ENCODE data around the gene MLST8. TPM values are rescaled to one million over a fixed set of nuclear protein-coding genes. Genes with fewer than 3 reads are reported as not detected.

Gene MLST8
- polyA plus RNA-seq, 1 experiment, result 62.7 TPM

DNA sequence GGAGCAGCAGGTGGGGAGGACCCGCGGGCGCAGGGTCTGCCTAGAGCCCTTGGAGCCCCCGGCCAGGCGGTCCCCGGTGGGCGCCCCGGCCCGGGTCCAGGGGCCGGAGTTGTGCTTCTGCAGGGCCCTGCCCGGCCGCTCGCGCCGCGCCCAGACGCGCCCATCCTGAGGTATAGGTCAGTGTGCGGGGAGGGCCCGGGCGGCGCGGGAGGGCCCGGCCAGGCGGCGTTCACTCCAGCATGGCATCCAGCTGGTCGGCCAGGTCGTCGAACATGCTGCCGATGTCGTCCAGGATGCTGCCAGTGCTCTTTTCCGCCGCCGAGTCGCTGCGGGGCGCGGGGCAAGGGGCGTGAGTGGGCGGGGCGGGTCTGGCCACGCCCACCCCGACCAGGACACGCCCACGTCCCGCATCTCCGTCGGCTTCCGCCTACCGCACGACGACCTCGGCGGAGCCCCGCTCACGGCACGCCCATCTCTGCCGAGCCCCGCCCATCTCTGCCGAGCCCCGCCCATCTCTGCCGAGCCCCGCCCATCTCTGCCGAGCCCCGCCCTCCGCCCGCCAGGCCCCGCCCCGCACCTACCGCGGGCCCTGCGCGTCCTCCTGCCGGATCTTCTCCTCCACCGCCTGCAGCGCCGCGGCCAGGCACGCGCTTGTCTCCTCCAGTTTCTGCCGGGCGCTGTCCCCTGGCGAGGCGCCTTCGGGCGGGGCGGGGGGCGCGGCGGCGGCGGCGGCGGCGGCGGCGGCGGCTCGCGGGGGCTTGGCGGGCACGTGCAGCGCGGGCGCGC is 26.7 kb upstream of the MLST8 start:
- TF ChIP-seq, protein P1, sequence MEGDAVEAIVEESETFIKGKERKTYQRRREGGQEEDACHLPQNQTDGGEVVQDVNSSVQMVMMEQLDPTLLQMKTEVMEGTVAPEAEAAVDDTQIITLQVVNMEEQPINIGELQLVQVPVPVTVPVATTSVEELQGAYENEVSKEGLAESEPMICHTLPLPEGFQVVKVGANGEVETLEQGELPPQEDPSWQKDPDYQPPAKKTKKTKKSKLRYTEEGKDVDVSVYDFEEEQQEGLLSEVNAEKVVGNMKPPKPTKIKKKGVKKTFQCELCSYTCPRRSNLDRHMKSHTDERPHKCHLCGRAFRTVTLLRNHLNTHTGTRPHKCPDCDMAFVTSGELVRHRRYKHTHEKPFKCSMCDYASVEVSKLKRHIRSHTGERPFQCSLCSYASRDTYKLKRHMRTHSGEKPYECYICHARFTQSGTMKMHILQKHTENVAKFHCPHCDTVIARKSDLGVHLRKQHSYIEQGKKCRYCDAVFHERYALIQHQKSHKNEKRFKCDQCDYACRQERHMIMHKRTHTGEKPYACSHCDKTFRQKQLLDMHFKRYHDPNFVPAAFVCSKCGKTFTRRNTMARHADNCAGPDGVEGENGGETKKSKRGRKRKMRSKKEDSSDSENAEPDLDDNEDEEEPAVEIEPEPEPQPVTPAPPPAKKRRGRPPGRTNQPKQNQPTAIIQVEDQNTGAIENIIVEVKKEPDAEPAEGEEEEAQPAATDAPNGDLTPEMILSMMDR (IDR thresholded peaks at IDR 0.05; ENCODE audit: insufficient read depth, low read depth, low read length), result no peak
- ChIA-PET CTCF (no interaction called here), POLR2A (no interaction called here)
- DNase-seq (ENCODE audit: low read depth), result no peak
- no peak overlapping the region for H3K4me3 ChIP-seq (ENCODE audit: low read depth, low read length)
- no peaks in the 10 kb centered on the region for H3K27me3 ChIP-seq (ENCODE audit: control insufficient read depth, insufficient read depth, low read length)
- H3K36me3 ChIP-seq (ENCODE audit: control insufficient read depth, insufficient read depth, low read length), result peaks cover 23% of the 10 kb centered on the region

DNA sequence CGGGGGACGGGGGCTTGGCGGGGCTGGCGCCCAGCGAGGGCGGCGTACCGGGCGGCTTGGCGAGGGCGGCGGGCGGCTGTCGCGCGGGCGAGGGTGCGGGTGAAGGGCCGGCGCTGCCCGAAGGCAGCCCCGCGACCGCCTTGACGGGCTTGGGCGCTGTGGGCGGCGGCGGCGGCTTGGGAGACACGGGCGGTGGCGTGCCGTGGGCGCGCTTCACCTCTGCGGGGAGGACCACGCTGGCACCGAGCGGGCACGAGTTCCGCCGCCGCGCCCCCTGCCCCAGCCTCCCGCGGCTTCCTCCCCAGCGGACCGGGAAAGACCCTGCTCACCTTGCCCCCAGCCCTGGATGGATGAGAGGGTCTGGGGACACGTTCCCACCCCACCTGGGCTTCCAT is 26.1 kb upstream of the MLST8 start:
- TF ChIP-seq, protein P1 (IDR thresholded peaks at IDR 0.05; ENCODE audit: insufficient read depth, low read depth, low read length), result no peak
- H3K4me3 ChIP-seq (ENCODE audit: low read depth, low read length), result no peak overlapping the region
- CTCF ChIA-PET, result no interaction called here
- POLR2A ChIA-PET, result no interaction called here
- no peak for DNase-seq (ENCODE audit: low read depth)
- no peaks in the 10 kb centered on the region for H3K27me3 ChIP-seq (ENCODE audit: control insufficient read depth, insufficient read depth, low read length)
- H3K36me3 ChIP-seq (ENCODE audit: control insufficient read depth, insufficient read depth, low read length), result peaks cover 19% of the 10 kb centered on the region

- TF ChIP-seq, protein P1 (IDR thresholded peaks at IDR 0.05; ENCODE audit: insufficient read depth, low read depth, low read length), result no peak
- H3K36me3 ChIP-seq (ENCODE audit: control insufficient read depth, insufficient read depth, low read length), result peaks cover 16% of the 10 kb centered on the region
- no peak overlapping the region for H3K4me3 ChIP-seq (ENCODE audit: low read depth, low read length)
- H3K27me3 ChIP-seq (ENCODE audit: control insufficient read depth, insufficient read depth, low read length), result no peaks in the 10 kb centered on the region
- no peak for DNase-seq (ENCODE audit: low read depth)
- POLR2A ChIA-PET, result no interaction called here
- CTCF ChIA-PET, result no interaction called here
Measured at GRCh38 chr16:2179576-2179975, 25.7 kb upstream of the MLST8 start.

- peaks cover 11% of the 10 kb centered on the region for H3K36me3 ChIP-seq (ENCODE audit: control insufficient read depth, insufficient read depth, low read length)
- TF ChIP-seq, protein P1 (IDR thresholded peaks at IDR 0.05; ENCODE audit: insufficient read depth, low read depth, low read length), result no peak
- no peak overlapping the region for H3K4me3 ChIP-seq (ENCODE audit: low read depth, low read length)
- ChIA-PET CTCF (no interaction called here), POLR2A (no interaction called here)
- H3K27me3 ChIP-seq (ENCODE audit: control insufficient read depth, insufficient read depth, low read length), result no peaks in the 10 kb centered on the region
- no peak for DNase-seq (ENCODE audit: low read depth)
Measured at GRCh38 chr16:2180461-2180860, 24.8 kb upstream of the MLST8 start.

DNA sequence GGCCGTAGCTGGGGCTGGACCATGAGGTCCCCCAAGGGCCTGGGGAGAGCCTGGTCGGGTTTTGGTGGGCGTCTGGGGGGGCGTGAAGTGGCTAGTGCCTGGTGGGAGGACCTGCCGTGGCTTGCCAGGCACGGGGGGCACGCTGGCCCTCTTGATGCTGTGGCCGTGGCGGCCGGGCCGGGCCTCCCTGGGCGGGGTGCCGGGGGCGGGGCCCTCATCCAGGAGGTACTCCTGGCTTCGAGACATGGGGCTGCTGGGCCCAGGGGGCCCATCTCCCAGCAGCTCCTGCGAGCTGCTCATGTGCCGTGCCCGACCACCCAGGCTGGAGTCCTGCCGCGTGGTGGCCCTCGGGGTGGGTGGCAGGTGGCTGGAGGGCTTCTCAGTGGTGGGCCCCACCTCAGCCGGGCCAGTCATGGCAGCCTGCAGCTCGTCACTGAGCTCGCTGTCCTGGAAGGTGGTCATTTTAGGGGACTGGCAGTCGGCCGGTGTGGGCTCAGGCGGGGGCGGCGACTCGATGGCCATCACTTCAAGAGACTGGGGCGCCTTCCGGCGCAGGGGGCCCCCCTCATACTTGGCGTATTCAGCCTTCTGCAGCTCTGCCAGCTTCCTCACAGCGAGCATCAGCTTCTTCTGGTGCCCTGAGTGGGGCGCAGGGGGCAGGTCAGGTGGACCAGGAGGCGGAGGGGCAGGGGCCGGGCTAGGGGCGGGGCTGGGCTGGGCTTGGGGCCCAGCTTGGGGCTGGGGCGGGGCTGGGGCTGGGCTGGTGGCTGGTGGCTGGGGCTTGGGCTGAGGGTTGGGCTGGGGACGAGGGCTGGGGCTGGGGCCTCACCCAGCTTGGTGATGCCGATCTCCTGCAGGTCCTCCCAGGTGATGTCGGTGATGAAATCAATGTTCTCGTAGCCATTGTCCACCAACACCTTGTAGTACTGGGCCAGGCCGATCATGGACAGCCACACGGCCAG is 24.0 kb upstream of the MLST8 start:
- TF ChIP-seq, protein P1 (IDR thresholded peaks at IDR 0.05; ENCODE audit: insufficient read depth, low read depth, low read length), result no peak
- no peak for DNase-seq (ENCODE audit: low read depth)
- Histone ChIP-seq H3K27me3 (ENCODE audit: control insufficient read depth, insufficient read depth, low read length) (no peaks in the 10 kb centered on the region), H3K4me3 (ENCODE audit: low read depth, low read length) (no peak overlapping the region), H3K36me3 (ENCODE audit: control insufficient read depth, insufficient read depth, low read length) (peaks cover 5% of the 10 kb centered on the region)
- ChIA-PET POLR2A (no interaction called here), CTCF (interaction anchor here (1.0 to 1.1 kb wide), 2 partner anchors 13 to 157 kb away, joined by 3 to 4 read pairs; no protein-coding TSS in a partner anchor)
